Parathyroid adenoma (tissue), 2 donors: ENCODE results near the gene SLC23A2.
"Not testable (repeated sequence)": the region's sequence is repeated elsewhere in the genome, so short reads cannot be mapped to it uniquely, and the experiment has no call there.

Source experiments
- H2AFZ ChIP-seq: fragments of 300-600 bp; sonication (generic); one replicate; pipeline ENCODE4 v1.7.0; 2017; ENCODE audit warnings: antibody characterized with exemption, mild to moderate bottlenecking
- H3K27ac ChIP-seq: fragments of 300-600 bp; sonication (generic); one replicate; pipeline ENCODE4 v1.7.0; 2017
- H3K27me3 ChIP-seq: fragments of 300-600 bp; sonication (generic); one replicate; pipeline ENCODE4 v1.7.0; 2017; ENCODE audit warnings: low read length; ENCODE audit not compliant: control insufficient read depth, insufficient read depth
- H3K36me3 ChIP-seq: fragments of 300-600 bp; sonication (generic); one replicate; pipeline ENCODE4 v1.7.0; 2017; ENCODE audit warnings: low read length; ENCODE audit not compliant: control insufficient read depth, insufficient read depth
- H3K4me1 ChIP-seq: fragments of 300-600 bp; sonication (generic); one replicate; pipeline ENCODE4 v1.7.0; 2017; ENCODE audit warnings: control low read depth
- H3K4me2 ChIP-seq: fragments of 300-600 bp; sonication (generic); one replicate; pipeline ENCODE4 v1.7.0; 2017; ENCODE audit warnings: low read length
- H3K4me3 ChIP-seq: fragments of 300-600 bp; sonication (generic); one replicate; pipeline ENCODE4 v1.7.0; 2017; ENCODE audit warnings: low read depth, low read length
- H3K79me2 ChIP-seq: fragments of 300-600 bp; sonication (generic); one replicate; pipeline ENCODE4 v1.7.0; 2017; ENCODE audit warnings: control low read depth
- H3K9ac ChIP-seq: fragments of 300-600 bp; sonication (generic); one replicate; pipeline ENCODE4 v1.7.0; 2017; ENCODE audit warnings: mild to moderate bottlenecking
- H3K9me3 ChIP-seq: fragments of 300-600 bp; sonication (generic); one replicate; pipeline ENCODE4 v1.7.0; 2017; ENCODE audit warnings: low read length; ENCODE audit not compliant: control insufficient read depth
- CTCF ChIP-seq: fragments of 300-600 bp; sonication (generic); IDR thresholded peaks from one replicate; pipeline ENCODE4 v1.7.0; 2017; ENCODE audit warnings: antibody characterized with exemption, mild to moderate bottlenecking
- donor health status: primary hyperparathyroidism.

The SLC23A2 gene

GRCh38 chr20:4978050-4978918 is 23.0 kb downstream of the SLC23A2 start:
- no peaks in the 10 kb centered on the region for H3K36me3 ChIP-seq
- H3K79me2 ChIP-seq: peaks cover 44% of the 10 kb centered on the region
- H3K9me3 ChIP-seq: no peaks in the 10 kb centered on the region
- H3K4me1 ChIP-seq: peaks cover 12% of the 10 kb centered on the region
- H3K27me3 ChIP-seq: no peaks in the 10 kb centered on the region
- no peak overlapping the region for H3K9ac ChIP-seq
- no peak overlapping the region for H3K27ac ChIP-seq
- no peak overlapping the region for H3K4me2 ChIP-seq
- no peak overlapping the region for H3K4me3 ChIP-seq
- no peak overlapping the region for H2AFZ ChIP-seq
- TF ChIP-seq CTCF: no peak

- H3K4me2 ChIP-seq, H3K27ac ChIP-seq, H2AFZ ChIP-seq, H3K9ac ChIP-seq, H3K9me3 ChIP-seq, H3K27me3 ChIP-seq, H3K36me3 ChIP-seq, H3K4me3 ChIP-seq: not testable (repeated sequence)
- Histone ChIP-seq H3K79me2 (peaks cover 30% of the 10 kb centered on the region), H3K4me1 (peaks cover 12% of the 10 kb centered on the region)
Observed at GRCh38 chr20:4976014-4976413, 25.3 kb downstream of the SLC23A2 start.

- H3K9me3 ChIP-seq: no peaks in the 10 kb centered on the region
- no peak overlapping the region for H3K9ac ChIP-seq
- H3K27ac ChIP-seq: no peak overlapping the region
- H3K4me3 ChIP-seq: no peak overlapping the region
- no peak for TF ChIP-seq CTCF
- H3K27me3 ChIP-seq: no peaks in the 10 kb centered on the region
- peaks cover 17% of the 10 kb centered on the region for H3K79me2 ChIP-seq
- H3K4me1 ChIP-seq: peaks cover 11% of the 10 kb centered on the region
- no peak overlapping the region for H3K4me2 ChIP-seq
- H2AFZ ChIP-seq: no peak overlapping the region
- H3K36me3 ChIP-seq: no peaks in the 10 kb centered on the region
Observed at GRCh38 chr20:4973330-4974097, 27.8 kb downstream of the SLC23A2 start.

DNA sequence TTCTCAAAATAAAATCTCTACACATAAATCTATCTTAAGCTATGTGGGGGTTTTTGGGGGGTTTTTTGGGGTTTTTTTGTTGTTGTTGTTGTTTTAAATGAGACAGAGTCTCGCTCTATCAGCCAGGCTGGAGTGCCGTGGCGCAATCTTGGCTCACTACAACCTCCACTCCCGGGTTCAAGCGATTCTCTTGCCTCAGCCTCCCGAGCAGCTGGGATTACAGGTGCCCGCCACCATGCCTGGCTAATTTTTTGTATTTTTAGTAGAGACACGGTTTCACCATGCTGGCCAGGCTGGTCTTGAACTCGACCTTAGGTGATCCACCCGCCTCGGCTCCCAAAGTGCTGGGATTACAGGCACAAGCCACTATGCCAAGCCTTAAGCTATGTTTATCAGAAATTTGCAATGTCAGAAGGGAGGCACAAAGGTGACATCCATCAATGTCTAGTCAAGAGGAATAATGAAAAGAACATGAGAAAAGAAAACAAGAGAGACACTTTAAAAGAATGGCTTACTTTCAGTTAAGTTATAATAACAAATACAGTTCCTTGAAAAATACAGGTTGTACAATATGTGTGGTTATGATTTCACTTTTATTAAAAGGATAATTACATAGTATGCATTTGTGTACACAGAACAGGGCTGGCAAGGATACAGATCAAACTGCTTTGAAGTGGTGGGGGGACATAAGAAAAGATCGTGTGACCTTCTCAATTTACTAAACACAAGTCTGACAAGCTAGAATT is 28.6 kb downstream of the SLC23A2 start:
- Histone ChIP-seq H3K27me3 (no peaks in the 10 kb centered on the region), H3K36me3 (no peaks in the 10 kb centered on the region), H3K27ac (no peak overlapping the region), H3K4me3 (no peak overlapping the region), H3K4me2 (no peak overlapping the region), H2AFZ (no peak overlapping the region), H3K9me3 (no peaks in the 10 kb centered on the region), H3K79me2 (peaks cover 13% of the 10 kb centered on the region), H3K4me1 (peaks cover 6% of the 10 kb centered on the region), H3K9ac (no peak overlapping the region)
- TF ChIP-seq CTCF: no peak

- peaks cover 6% of the 10 kb centered on the region for H3K4me1 ChIP-seq
- H3K27me3 ChIP-seq: no peaks in the 10 kb centered on the region
- no peaks in the 10 kb centered on the region for H3K9me3 ChIP-seq
- H3K79me2 ChIP-seq: peaks cover 2% of the 10 kb centered on the region
- TF ChIP-seq CTCF: no peak
- no peak overlapping the region for H3K4me3 ChIP-seq
- no peaks in the 10 kb centered on the region for H3K36me3 ChIP-seq
- H2AFZ ChIP-seq: no peak overlapping the region
- H3K4me2 ChIP-seq: no peak overlapping the region
- H3K27ac ChIP-seq: no peak overlapping the region
- no peak overlapping the region for H3K9ac ChIP-seq
Observed at GRCh38 chr20:4971064-4971463, 30.2 kb downstream of the SLC23A2 start.
